Astrocyte of the cerebellum (primary cell): ENCODE data around the gene B4GALT5.

Experiments used
- DNase-seq: peaks from one replicate; pipeline ENCODE4 v3.0.0-alpha.2; 2011; ENCODE audit warnings: low read depth
- H3K4me3 ChIP-seq: 2 replicates; pipeline ENCODE4 v1.5.1; 2011; ENCODE audit warnings: mild to moderate bottlenecking, low read depth, low read length, moderate library complexity
- in situ Hi-C: cut with HindIII; loops from 2 replicates; pipeline ENCODE4 v1.10.0; 2017; ENCODE audit warnings: low sequenced_read_pairs
- TF ChIP-seq, protein P1 (sequence below): IDR thresholded peaks from 2 replicates; pipeline ENCODE4 v1.5.1; 2012; ENCODE audit warnings: low read length, low read depth, moderate library complexity, mild to moderate bottlenecking; ENCODE audit errors: missing control alignments

B4GALT5 gene

DNA sequence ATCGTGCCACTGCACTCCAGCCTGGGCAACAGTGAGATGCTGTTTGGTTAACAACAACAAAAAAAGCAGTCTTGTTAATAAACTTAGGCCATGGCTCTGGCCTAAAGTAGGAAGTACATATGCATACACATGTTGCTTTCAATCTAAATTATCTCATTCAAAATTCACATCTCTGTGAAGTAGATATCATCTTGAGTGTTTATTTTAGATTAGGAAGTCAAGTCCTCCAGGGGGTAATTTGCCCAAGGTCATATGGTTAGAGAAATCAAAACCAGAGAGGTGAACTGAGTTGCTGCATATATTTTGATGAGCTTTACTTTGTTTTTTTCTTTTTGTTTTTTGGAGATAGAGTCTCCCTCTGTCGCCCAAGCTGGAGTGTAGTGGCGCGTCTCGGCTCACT lies 52.8 kb downstream of the B4GALT5 start:
- no peak for DNase-seq
- no peak overlapping the region for H3K4me3 ChIP-seq
- in situ Hi-C loops, result loop anchor here (10.0 kb wide), 1 partner anchor 134 kb away; no protein-coding TSS in a partner anchor
- TF ChIP-seq, protein P1, sequence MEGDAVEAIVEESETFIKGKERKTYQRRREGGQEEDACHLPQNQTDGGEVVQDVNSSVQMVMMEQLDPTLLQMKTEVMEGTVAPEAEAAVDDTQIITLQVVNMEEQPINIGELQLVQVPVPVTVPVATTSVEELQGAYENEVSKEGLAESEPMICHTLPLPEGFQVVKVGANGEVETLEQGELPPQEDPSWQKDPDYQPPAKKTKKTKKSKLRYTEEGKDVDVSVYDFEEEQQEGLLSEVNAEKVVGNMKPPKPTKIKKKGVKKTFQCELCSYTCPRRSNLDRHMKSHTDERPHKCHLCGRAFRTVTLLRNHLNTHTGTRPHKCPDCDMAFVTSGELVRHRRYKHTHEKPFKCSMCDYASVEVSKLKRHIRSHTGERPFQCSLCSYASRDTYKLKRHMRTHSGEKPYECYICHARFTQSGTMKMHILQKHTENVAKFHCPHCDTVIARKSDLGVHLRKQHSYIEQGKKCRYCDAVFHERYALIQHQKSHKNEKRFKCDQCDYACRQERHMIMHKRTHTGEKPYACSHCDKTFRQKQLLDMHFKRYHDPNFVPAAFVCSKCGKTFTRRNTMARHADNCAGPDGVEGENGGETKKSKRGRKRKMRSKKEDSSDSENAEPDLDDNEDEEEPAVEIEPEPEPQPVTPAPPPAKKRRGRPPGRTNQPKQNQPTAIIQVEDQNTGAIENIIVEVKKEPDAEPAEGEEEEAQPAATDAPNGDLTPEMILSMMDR, result no peak

DNA sequence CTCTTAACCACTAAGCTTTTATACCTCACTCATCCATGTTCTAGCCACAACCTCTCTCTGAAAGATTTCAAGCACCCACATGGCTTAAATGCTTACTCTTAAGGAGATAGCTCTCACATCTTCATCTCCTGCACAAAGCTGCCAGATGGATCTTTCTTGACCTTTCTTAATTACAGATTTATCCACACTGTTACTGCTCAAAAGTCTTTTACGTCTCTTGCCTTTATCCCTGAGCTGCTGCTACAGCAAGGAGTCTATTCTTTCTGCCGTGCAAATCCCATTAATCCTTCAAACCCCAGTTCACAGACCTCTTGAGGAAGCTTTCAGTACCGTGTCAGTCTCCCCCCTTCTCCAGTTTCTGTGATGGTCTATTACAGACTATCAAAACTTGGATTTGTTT lies 54.6 kb downstream of the B4GALT5 start:
- no peak for DNase-seq
- in situ Hi-C loops, result no loop called here
- TF ChIP-seq, protein P1, result no peak
- no peak overlapping the region for H3K4me3 ChIP-seq

DNA sequence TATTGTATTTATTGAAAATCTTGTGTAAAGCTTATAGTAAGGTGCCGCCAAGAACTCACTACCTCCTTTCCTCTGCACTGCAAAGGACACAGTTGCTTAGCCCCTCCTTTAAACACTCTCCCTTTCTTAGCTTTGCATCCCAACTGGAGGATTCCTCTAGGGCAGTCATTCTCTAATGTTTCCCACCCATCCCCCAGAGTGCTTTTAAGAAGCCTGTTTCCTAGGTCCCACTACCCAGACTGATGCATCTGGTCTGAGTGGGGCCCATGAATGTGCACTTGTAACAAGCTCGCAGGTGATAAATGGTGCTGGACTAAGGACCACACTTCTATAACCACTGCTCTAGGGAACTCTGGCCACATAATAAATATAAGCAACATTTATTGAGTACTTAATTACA lies 55.2 kb downstream of the B4GALT5 start:
- no peak overlapping the region for H3K4me3 ChIP-seq
- DNase-seq, result no peak
- TF ChIP-seq, protein P1, result no peak
- in situ Hi-C loops, result no loop called here

DNA sequence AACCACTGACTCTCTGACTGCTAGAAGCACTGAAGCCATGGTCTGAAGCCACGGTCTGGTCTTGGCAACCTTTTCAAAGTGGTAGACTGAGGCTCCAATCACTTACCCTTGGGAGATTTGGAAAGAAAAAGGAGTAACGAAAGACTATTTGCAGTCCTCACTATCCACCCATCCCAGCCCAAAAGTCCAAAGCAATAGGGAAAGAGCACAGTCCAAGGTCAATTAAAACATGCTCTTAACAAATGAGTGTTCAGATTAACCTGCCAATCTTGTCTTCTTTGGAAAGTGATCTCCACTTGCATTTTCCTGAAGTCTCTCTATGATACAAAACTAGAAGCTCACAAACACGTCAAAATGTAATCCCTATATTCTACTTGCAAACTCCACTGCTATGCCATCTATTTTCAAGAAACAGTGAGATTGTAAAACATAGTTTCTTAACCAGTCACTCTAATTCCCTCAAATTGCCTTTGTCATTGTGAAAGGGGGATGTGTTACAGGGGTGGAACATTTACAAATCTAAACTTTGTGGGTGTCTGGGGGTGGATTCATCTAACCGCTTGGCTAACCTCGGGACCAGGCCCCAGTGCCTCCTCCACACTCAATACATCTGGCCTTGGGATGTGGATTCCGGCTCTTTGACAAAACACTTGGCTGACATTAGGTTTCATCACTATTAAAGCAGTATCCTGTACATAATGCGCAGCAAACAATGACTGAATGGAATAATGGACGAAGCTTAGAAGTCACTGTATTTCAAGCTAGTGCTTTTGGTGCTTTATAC lies 56.4 kb downstream of the B4GALT5 start:
- no peak for DNase-seq
- in situ Hi-C loops, result no loop called here
- no peak overlapping the region for H3K4me3 ChIP-seq
- TF ChIP-seq, protein P1, result no peak

DNA sequence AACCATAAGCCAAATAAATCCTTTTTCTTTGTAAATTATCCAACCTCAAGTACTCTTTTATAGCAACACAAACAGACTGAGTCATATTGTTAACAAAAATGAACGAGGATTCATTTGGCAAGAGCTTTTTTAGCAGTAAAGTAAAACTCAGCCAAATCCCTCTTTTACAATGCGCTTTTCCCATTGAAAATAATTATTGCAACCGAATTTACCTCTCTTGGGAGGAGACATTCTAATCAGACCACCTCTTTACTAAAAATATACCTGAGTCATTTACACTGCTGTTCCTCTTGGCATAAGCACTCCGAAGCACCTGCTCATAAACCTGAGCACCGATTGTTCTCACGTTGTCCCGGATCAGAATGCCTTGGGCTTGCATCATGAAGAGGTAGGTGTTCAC lies 57.4 kb downstream of the B4GALT5 start:
- TF ChIP-seq, protein P1, result no peak
- in situ Hi-C loops, result no loop called here
- H3K4me3 ChIP-seq, result no peak overlapping the region
- DNase-seq, result no peak

DNA sequence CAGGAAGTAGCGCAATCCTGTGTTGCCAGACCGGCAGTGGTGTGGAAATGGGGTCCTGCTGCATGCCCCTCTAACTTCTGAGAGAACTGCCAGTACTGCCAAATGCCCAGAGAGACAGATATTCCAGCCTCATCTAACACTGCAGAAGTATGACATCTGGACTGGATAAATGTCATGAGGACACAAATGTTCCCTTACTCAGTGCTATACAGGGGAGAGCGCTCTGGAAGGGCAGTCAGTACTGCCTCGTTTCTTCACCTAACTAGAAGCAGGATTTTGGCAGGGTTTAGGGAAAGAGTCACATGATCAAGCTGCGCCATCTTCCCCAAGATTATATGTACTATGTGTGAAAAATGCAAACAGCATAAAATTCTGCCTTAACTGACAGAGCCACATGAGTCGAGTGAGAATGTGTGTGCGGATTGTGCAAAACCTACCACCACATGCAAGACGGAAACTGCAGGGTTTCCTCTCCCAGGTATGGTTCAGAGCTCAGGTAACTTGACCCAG lies 59.7 kb downstream of the B4GALT5 start:
- TF ChIP-seq, protein P1, result no peak
- in situ Hi-C loops, result no loop called here
- H3K4me3 ChIP-seq, result no peak overlapping the region
- DNase-seq, result no peak
